Common myeloid progenitor, CD34-positive (primary cell): ENCODE measurements around the gene ID1.

Experiments
- CTCF ChIA-PET: fragments of 350-600 bp; sonication (Branson Sonifier 250); formaldehyde crosslinking; loops from one replicate; lab custom pipeline; 2021; ENCODE audit warnings: antibody characterized with exemption; lab: Charles Lee
- POLR2A ChIA-PET: fragments of 350-600 bp; sonication (Branson Sonifier 250); formaldehyde crosslinking; loops from one replicate; lab custom pipeline; 2021; ENCODE audit warnings: antibody characterized with exemption; lab: Charles Lee
- DNase-seq, 3 donors: peaks; one replicate each; pipeline versions ENCODE4 v3.0.0 to v3.0.0-alpha.2; 2013
- H3K27ac ChIP-seq, 2 experiments: 1 replicate in 1 of 2; 2 replicates in 1 of 2; pipeline ENCODE4 v1.7.0; 2013; ENCODE audit warnings: inconsistent platforms in 2 of 2, low read length in 2 of 2, mild to moderate bottlenecking in 2 of 2, low read depth in 1 of 2, moderate library complexity in 1 of 2; ENCODE audit not compliant: severe bottlenecking in 2 of 2, insufficient read depth in 1 of 2, poor library complexity in 1 of 2
- H3K27me3 ChIP-seq, 5 experiments: replicated peaks in 2 of 5; 1 replicate in 3 of 5; 2 replicates in 2 of 5; pipeline versions ENCODE4 v1.6.1 to v1.7.0; 2013; ENCODE audit warnings: low read length in 4 of 5, mild to moderate bottlenecking in 2 of 5, moderate library complexity in 2 of 5, inconsistent platforms in 1 of 5; ENCODE audit not compliant: insufficient read depth in 5 of 5, control insufficient read depth in 4 of 5
- H3K36me3 ChIP-seq, 4 experiments: 1 replicate in 2 of 4; 2 replicates in 2 of 4; pipeline versions ENCODE4 v1.6.1 to v1.7.0; 2013; ENCODE audit warnings: low read length in 3 of 4, control low read depth in 1 of 4, mild to moderate bottlenecking in 1 of 4; ENCODE audit not compliant: control insufficient read depth in 4 of 4, insufficient read depth in 4 of 4
- H3K4me1 ChIP-seq, 4 experiments: 1 replicate in 3 of 4; 2 replicates in 1 of 4; pipeline versions ENCODE4 v1.6.1 to v1.7.1; 2013; ENCODE audit warnings: low read length in 3 of 4, mild to moderate bottlenecking in 3 of 4, control low read depth in 1 of 4, inconsistent platforms in 1 of 4, moderate library complexity in 1 of 4; ENCODE audit not compliant: control insufficient read depth in 4 of 4, insufficient read depth in 4 of 4; ENCODE audit errors: control extremely low read depth in 1 of 4
- H3K4me3 ChIP-seq, 7 experiments: 1 replicate in 4 of 7; 2 replicates in 3 of 7; pipeline versions ENCODE4 v1.5.1 to v1.7.0; 2013; ENCODE audit warnings: mild to moderate bottlenecking in 7 of 7, low read length in 6 of 7, moderate library complexity in 6 of 7, inconsistent platforms in 2 of 7, low read depth in 2 of 7, control low read depth in 1 of 7; ENCODE audit not compliant: insufficient read depth in 4 of 7, control insufficient read depth in 1 of 7; ENCODE audit errors: extremely low read depth in 1 of 7
- H3K9me3 ChIP-seq, 5 experiments: 1 replicate in 4 of 5; 2 replicates in 1 of 5; pipeline versions ENCODE4 v1.6.1 to v1.7.1; 2013; ENCODE audit warnings: low read length in 4 of 5, mild to moderate bottlenecking in 2 of 5, inconsistent platforms in 1 of 5, low read depth in 1 of 5, moderate library complexity in 1 of 5; ENCODE audit not compliant: control insufficient read depth in 4 of 5, insufficient read depth in 2 of 5; ENCODE audit errors: control extremely low read depth in 1 of 5
- WGBS: methylation state at CpG from one replicate; pipeline ENCODE4 v1.1.5; 2013; ENCODE audit not compliant: insufficient coverage; 5-methylcytosine and 5-hydroxymethylcytosine counted together

Gene ID1

GRCh38 chr20:31654534-31654933, 49.4 kb downstream of the ID1 start:
- DNase-seq = no peak
- no peak overlapping the region for H3K4me3 ChIP-seq
- H3K4me1 ChIP-seq = no peaks in the 10 kb centered on the region
- ChIA-PET CTCF (interaction anchor here (0.9 to 2.3 kb wide), 3 partner anchors 20 to 70 kb away, joined by 3 to 8 read pairs (median 3); no protein-coding TSS in a partner anchor), POLR2A (no interaction called here)
- no peaks in the 10 kb centered on the region for H3K36me3 ChIP-seq
- WGBS = 96% methylated on average over 4 of the region's 5 CpGs
- H3K9me3 ChIP-seq = no peaks in the 10 kb centered on the region
- H3K27ac ChIP-seq = no peak overlapping the region
- H3K27me3 ChIP-seq = no peaks in the 10 kb centered on the region
